SHP77 (cell line): ENCODE measurements around the gene PERM1.

Experiments used
- DNase-seq, 2 experiments: peaks; one replicate each; lab custom pipeline; 2025; lab: John Stamatoyannopoulos, UW

The PERM1 gene

DNA sequence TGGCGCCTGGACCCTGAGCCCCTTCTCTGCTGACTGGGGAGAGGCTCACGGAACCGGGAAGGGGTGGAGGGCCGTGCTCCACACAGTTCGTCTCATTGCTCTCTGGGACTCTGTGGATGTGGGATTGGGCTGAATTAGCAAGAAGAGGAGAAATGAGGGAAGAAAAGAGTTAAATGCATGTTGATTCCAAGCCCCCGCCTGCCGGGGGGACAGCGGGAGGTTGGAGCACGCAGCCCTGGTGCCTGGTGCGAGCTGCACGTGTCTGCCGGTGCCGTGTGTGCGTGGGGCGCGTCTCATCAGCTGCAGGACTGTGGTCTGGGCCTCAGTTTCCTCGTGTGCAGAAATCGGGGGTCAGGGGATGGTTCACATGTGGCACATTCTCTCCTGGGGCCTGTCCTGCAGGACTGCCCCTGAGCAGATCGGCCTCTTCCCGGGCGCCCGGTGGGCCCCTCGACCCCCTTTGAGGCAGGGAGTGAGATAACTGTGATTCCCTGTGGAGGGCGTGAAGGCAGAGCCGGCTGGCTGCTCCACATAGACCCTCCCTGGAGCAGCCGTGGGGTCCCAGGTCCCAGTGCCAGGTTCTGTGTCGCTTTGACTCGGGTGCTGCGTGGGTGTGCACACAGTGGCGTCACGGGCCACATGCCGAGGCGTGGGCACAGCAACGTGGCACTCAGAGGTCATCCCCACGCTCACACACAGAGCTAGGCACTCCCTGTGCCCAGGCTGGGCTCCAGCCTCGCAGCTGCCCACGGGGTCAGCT, 46.7 kb downstream of the PERM1 start:
- DNase-seq = no peak

DNA sequence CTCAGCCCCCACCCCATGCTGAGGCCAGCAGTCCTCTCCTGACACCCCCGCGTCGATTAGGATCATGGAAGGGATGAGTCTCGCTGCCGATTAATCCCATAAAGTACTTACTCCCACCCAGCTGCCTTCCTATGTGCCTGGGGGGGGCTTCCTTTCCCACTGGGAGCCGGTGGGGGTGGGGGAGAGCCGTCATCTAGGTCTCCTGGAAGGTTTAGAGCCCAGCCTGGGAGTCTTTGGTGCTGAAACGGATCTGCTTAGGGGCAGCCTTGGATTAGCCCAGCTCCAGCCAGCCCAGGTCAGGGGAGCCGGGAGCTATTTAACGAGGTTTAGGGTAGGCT, 48.3 kb downstream of the PERM1 start:
- no peak for DNase-seq

DNA sequence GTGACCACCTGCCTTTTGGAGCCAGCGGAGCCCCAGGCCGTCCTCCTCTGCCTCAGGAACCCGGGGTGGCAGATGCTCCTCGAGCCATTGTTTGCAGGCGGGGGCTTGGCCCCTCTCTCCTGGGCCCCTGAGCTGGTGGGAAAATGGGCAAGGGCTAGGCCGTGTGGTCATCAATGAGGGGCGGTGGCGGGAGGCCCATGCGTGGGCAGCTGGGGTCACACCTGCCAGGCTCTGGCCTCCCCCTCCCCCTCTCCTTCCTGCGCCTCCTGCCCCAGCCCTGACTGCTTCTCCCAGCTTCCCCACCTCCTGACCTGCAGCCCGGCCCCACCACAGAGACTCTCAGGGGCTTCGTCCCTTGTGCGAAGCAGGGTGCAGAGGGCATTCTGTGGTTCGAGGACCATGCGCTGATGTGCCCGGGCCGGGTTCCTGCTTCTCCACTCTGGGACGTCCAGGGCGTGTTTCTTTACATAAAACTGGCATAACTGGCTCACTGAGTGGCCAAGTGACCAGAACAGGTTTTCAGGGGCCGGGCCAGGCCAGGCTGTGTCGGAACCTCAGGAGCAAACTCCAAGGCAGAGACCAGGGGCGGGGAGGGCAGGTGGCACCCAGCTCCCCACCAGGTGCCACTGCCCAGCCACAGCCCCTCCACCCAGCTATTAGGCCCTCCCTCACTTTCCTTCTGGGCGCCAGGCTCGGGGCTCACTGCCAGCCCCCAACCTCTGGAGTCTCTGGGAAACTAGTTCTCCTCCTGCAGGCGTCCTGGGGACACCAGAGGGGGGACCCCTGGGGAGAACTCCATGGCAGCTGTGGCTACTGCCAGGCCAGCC, 48.9 kb downstream of the PERM1 start:
- no peak for DNase-seq

DNA sequence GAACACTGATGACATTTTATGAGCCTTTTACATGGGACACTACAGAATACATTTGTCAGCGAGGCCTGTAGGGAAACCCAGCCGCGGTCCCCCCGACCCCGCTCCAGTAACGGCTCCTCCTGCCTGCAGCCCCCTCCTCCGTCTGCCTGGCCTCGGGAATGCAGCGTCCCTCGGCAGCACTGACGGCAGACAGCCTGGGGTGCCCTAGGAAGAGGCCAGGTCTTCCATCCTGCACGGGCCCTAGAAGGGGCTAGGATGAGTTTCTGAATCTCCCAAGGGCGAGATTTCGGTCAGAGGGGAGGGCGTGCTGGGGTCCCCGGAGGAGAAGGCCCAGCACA, 49.8 kb downstream of the PERM1 start:
- DNase-seq = no peak

DNA sequence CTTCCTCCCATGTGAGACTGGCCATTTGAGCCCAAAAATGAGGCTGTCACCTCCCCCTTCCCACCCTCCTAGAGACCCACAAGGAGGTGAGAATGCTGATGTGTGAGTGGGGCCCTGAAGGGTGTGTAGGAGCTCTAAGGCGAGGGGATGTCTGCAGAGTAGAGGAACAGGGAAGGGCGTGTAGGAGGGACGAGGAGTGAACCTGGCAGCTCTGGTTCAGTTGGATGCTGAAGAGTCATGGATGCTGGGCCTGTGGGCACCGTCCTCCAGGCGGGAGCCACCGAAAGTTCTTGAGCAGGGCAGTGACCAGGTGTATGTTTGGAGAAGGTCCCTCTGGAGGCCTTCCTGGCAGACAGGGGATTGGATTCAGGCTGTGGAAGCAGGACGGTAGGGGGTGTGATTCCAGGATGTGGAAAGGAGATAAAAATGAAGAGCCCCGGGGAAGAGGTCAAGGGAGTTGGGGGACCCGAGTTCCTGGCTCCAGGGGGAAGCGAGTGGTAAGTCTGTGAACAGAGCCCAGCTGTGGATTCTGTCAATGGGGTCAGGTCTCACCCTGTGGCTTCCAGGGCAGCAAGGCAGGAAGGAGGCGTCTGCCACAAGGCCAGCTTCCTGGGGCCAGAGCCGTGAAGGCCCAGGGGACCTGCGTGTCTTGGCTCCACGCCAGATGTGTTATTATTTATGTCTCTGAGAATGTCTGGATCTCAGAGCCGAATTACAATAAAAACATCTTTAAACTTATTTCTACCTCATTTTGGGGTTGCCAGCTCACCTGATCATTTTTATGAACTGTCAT, 50.3 kb downstream of the PERM1 start:
- no peak for DNase-seq

DNA sequence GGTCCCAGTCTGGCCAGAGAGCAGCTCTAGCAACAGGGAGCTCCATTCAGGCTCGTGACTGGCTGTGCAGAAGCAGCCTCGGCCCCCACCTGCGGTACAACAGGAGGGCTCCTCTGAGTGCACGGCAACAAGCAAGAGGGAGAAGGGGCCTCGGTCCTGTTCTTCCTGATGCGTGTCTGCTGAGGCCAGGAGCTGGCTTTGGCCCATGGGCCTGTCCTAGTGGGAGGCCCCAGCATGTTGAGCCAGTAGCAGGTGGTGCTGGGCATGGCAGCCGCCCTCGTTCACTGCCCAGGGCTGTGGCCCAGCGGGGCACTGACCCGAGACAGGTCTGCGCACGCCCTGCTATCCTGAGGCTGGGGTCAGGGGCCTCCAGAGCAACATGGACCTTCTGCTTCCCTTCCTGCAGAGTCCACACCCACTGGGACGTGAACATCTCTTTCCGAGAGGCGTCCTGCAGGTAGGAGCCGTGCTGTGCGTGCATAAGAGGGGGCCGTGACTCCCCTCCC, 51.2 kb downstream of the PERM1 start:
- DNase-seq = no peak

DNA sequence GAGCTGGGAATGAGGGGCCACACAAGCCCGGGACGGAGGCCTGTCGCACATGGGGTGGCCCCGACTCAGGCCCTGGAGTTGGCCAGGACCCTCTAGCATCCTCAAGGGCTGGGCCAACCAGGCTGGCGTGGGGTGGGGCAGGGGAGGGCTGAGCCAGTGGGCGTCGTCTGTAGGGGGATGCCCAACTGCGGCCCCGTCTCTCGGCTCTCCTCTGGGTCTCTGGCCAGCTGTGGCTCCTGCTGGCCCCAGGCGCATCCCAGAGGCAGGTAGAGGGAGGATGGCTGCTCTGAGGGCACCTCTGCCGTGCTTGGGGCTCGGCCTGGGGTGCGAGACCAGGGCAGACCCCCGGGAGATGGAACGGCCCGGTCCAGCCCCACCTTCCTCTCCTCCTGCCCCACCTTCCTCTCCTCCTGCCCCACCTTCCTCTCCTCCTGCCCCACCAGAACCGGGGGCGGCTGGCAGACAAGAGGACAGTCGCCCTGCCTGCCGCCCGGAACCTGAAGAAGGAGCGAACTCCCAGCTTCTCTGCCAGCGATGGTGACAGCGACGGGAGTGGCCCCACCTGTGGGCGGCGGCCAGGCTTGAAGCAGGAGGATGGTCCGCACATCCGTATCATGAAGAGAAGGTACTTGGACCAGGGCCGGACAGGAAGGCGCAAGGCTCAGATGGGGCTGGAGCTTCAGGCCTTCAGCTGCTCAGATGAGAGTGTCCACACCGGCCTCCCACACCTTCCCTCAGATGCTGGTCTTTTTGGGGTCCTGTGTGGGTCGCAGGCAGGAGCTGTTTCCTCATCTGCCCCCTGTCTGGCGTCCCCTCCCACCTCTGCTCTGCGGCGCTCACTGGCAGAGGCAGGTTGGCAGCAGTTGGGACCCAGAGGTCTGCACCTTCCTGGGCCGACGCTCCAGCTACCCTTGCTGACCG, 51.9 kb downstream of the PERM1 start:
- no peak for DNase-seq

DNA sequence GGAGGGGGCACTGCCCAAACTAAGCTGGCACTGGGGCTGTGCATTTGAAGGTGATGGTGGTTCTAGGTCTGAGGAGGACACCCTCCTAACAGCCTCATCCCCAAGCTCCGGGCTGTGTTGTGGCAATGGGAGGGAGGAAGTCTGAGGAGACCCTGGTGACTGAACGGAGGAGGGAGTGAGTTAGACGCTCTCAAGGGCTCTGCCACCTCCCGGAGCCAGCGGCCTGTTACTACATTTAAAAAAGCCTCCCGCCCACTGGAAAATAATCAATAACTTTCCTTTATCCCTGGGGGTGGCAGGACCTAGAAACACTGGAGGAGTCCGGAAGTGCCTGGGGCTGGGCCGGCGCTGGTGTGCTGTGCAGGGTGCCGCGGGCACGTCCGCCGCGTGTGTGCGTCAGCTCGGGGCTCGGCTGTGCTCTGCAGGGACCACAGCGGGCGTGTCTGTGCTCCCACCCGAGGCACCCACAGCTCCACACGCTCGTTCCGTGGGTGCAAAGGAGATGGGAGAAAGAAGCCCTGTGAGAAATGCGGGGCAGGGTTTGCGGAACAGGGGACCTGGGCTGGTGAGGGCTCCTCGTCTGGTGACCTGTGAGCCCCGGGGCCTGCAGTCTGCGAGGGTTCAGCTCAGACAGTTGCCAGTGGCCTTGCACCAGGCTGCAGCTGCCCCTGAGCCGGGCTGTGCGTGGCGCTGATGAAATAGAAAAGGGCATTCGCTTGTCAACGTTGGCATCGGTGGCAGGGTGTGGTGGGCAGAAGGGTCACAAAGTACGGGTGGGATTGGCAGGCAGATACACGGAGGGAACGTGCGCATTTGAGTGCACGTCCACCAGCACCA, 52.9 kb downstream of the PERM1 start:
- no peak for DNase-seq

DNA sequence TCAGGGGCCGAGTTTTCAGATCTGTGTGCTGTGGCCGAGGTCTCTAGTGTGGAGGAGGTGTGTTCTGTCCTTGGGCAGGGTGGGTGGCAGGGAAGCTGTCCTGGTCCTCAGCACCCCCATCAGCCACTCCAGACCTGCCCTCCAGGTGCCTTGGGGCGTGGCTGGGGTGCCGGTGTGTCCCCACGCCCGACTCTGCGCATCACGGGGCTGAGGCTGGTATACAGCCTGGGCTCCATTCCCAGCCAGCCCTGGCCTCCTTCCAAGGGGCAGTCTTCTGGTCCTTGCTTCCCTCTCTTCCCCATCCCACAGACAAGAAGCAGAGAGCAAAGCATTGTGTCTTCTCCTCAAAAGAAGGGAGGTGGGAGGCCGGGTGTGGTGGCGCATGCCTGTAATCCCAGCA, 54.1 kb downstream of the PERM1 start:
- no peak for DNase-seq

DNA sequence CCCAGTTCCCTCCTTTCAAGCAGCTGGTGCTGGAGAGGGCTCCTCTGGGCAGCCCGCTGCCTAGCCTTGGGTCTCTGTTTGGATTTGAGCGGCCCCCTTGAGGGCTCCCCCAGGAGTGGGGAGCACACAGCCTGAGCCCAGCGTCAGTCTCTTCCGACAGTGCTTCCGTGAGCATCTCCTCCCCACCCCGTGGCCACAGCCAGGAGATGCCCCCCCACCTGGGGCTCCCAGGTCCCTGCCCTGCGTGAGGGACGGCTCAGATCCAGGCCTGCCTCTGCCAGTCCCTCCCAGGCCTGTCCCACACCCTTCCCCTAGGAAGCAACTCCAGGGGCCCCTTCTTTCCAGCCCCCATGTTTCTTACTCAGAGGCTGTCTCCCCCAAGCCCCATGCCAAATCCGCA, 54.7 kb downstream of the PERM1 start:
- DNase-seq = no peak

DNA sequence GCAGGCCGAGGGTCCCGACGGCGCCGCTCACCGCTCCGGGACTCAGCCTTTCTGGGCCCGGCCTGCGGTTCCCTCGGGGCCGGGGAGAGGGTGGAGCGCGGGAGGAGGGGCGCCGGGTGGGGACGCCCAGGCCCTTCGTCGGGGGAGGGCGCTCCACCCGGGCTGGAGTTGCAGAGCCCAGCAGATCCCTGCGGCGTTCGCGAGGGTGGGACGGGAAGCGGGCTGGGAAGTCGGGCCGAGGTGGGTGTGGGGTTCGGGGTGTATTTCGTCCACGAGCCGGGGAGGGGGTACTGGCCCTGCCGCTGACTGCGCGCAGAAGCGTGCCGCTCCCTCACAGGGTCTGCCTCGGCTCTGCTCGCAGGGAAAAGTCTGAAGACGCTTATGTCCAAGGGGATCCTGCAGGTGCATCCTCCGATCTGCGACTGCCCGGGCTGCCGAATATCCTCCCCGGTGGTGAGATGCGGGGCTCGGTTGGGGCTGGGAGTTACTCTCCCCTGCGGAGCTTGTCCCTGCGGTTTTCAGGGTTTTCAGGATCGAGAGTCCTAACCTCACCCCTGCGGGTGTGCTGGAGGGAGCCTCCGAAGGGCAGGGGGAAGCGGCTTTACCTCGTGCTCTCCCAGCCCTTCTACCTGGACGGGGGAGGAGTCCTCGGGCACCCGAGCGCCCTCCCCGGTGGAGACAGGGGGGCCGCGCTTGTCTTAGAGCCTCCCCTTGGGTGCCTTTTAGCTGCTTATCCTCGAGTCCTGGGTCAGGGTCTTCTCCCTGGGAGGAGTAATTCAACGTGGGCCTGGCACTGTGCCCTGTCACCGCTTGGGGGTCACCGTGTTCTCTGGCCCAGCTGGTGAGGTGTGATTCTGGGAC, 56.1 kb downstream of the PERM1 start:
- DNase-seq = no peak
